GM12878 (cell line): ENCODE data around the gene RAPGEF1. TPM values are rescaled to one million over a fixed set of nuclear protein-coding genes. Genes with fewer than 3 reads are reported as not detected.

ENCODE experiments used
- ATAC-seq: fragments of 200-7000 bp; cut with Tn5 transposase; 3 replicates; pipeline ENCODE4 v1.9.1; 2020; ENCODE audit warnings: mild to moderate bottlenecking, moderate library complexity
- BruUV-seq: library from RNA; stranded (reverse); fragments of 400-500 nt; replicated peaks from 2 replicates; lab custom pipeline; 2021; lab: Mats Ljungman, UMichigan
- CTCF ChIA-PET: fragments of 300-600 bp; sonication (Branson Sonifier 250); formaldehyde crosslinking; extraction: SDS; loops from one replicate; lab custom pipeline; 2021; ENCODE audit warnings: inconsistent platforms; lab: Yijun Ruan, JAX
- POLR2A ChIA-PET: fragments of 350-600 bp; formaldehyde crosslinking; extraction: SDS; loops from one replicate; lab custom pipeline; 2021; ENCODE audit warnings: inconsistent platforms; lab: Charles Lee
- RAD21 ChIA-PET: fragments of 300-600 bp; sonication (Branson Sonifier 250); formaldehyde crosslinking; loops from one replicate; lab custom pipeline; 2023; ENCODE audit warnings: antibody characterized with exemption; ENCODE audit not compliant: unreplicated experiment; lab: Charles Lee
- SMC1A ChIA-PET: fragments of 300-600 bp; sonication (Branson Sonifier 250); formaldehyde crosslinking; loops from one replicate; lab custom pipeline; 2023; ENCODE audit not compliant: unreplicated experiment, uncharacterized antibody; lab: Charles Lee
- DNase-seq: peaks from one replicate; pipeline ENCODE4 v3.0.0-alpha.2; 2011; ENCODE audit warnings: low read depth, low spot score
- FAIRE-seq: peaks from 3 replicates; lab custom pipeline; 2011; peaks lifted over from hg19 to GRCh38; lab: Jason Lieb, UNC
- H2AFZ ChIP-seq: 2 replicates; pipeline ENCODE4 v1.6.0; 2011; ENCODE audit warnings: low read depth, low read length, control low read depth; ENCODE audit not compliant: control insufficient read depth
- H3K27ac ChIP-seq: 2 replicates; pipeline ENCODE4 v1.5.1; 2011; ENCODE audit warnings: control low read depth; ENCODE audit not compliant: control insufficient read depth, insufficient read depth
- H3K27me3 ChIP-seq, 2 experiments: replicated peaks in 1 of 2; 2 replicates each; pipeline versions ENCODE4 v1.6.0 to v1.6.1; 2011; ENCODE audit warnings: low read length in 1 of 2; ENCODE audit not compliant: control insufficient read depth in 2 of 2, insufficient read depth in 2 of 2
- H3K36me3 ChIP-seq, 2 experiments: 2 replicates each; pipeline ENCODE4 v1.5.1; 2011; ENCODE audit warnings: low read length in 1 of 2; ENCODE audit not compliant: control insufficient read depth in 2 of 2, insufficient read depth in 2 of 2
- H3K4me1 ChIP-seq: 2 replicates; pipeline ENCODE4 v1.6.1; 2011; ENCODE audit warnings: mild to moderate bottlenecking, low read length, moderate library complexity, mixed read lengths; ENCODE audit not compliant: control insufficient read depth, insufficient read depth
- H3K4me2 ChIP-seq: 2 replicates; pipeline ENCODE4 v1.6.0; 2011; ENCODE audit warnings: control low read depth; ENCODE audit not compliant: control insufficient read depth, insufficient read depth
- H3K4me3 ChIP-seq: fragments of 200-600 bp; sonication (generic); 2 replicates; pipeline ENCODE4 v1.5.1; 2016
- H3K79me2 ChIP-seq: 2 replicates; pipeline ENCODE4 v1.6.0; 2011; ENCODE audit warnings: low read length; ENCODE audit not compliant: control insufficient read depth, insufficient read depth
- H3K9ac ChIP-seq: 2 replicates; pipeline ENCODE4 v1.8.0; 2011; ENCODE audit warnings: low read length, control low read depth, mixed read lengths; ENCODE audit not compliant: control insufficient read depth, insufficient read depth
- H3K9me3 ChIP-seq: replicated peaks from 3 replicates; pipeline ENCODE4 v1.5.1; 2011; ENCODE audit warnings: mild to moderate bottlenecking, low read length; ENCODE audit not compliant: control insufficient read depth, insufficient read depth
- H4K20me1 ChIP-seq: 2 replicates; pipeline ENCODE4 v1.6.0; 2011; ENCODE audit not compliant: control insufficient read depth, insufficient read depth
- BCLAF1 ChIP-seq: fragments of 450-650 bp; IDR thresholded peaks from 2 replicates; pipeline ENCODE4 v1.6.1; 2017; ENCODE audit warnings: antibody characterized with exemption, mild to moderate bottlenecking, moderate library complexity
- CREB1 ChIP-seq: IDR thresholded peaks from 2 replicates; pipeline ENCODE4 v1.6.1; 2012; ENCODE audit warnings: low read depth, mild to moderate bottlenecking, inconsistent platforms
- ETV6 ChIP-seq, 2 experiments: fragments of 450-650 bp in 1 of 2; IDR thresholded peaks in 1 of 2; conservative IDR thresholded peaks in 1 of 2; 2 replicates each; pipeline ENCODE4 v1.6.1; 2014; ENCODE audit warnings: antibody characterized with exemption in 1 of 2, borderline replicate concordance in 1 of 2, low read depth in 1 of 2, mild to moderate bottlenecking in 1 of 2, moderate library complexity in 1 of 2
- EZH2 ChIP-seq: IDR thresholded peaks from 2 replicates; pipeline ENCODE4 v1.6.1; 2012; ENCODE audit warnings: low read depth, mild to moderate bottlenecking, control low read depth, inconsistent platforms, low read length, borderline replicate concordance; ENCODE audit not compliant: control insufficient read depth
- IKZF1 ChIP-seq: fragments of 450-650 bp; conservative IDR thresholded peaks from 2 replicates; pipeline ENCODE4 v1.6.1; 2017; ENCODE audit warnings: antibody characterized with exemption, mild to moderate bottlenecking
- MTA3 ChIP-seq: IDR thresholded peaks from 2 replicates; pipeline ENCODE4 v1.6.1; 2012; ENCODE audit warnings: low read length, inconsistent platforms, borderline replicate concordance
- NBN ChIP-seq: fragments of 450-650 bp; IDR thresholded peaks from 2 replicates; pipeline ENCODE4 v1.6.1; 2016
- PAX5 ChIP-seq: IDR thresholded peaks from 2 replicates; pipeline ENCODE4 v1.6.1; 2011; ENCODE audit warnings: low read depth, low read length, borderline replicate concordance
- SMAD5 ChIP-seq: IDR thresholded peaks from 2 replicates; pipeline ENCODE4 v1.6.1; 2016; ENCODE audit warnings: antibody characterized with exemption, low read depth
- STAT3 ChIP-seq: IDR thresholded peaks from 2 replicates; pipeline ENCODE4 v1.6.1; 2011; ENCODE audit warnings: low read depth, low read length, improper control_type of control experiment
- WGBS: methylation state at CpG from one replicate; pipeline ENCODE4 v1.1.6; 2016; ENCODE audit warnings: low lambda C conversion rate; ENCODE audit not compliant: insufficient replicate concordance, insufficient coverage; ENCODE audit errors: missing lambda C conversion rate; 5-methylcytosine and 5-hydroxymethylcytosine counted together
- in situ Hi-C: fragments of 300-500 bp; cut with MboI; formaldehyde crosslinking; loops from 9 replicates; pipeline ENCODE4 v1.14.3; 2018; ENCODE audit warnings: mixed read lengths
- intact Hi-C: fragments of 100-400 bp; cut with micrococcal nuclease; formaldehyde crosslinking; loops from one replicate; pipeline ENCODE4 v1.14.2; 2022; ENCODE audit not compliant: unreplicated experiment
- polyA plus RNA-seq, 11 experiments: library from polyadenylated mRNA; depleted of rRNA in 4 of 11; unstranded in 6 of 11; stranded (reverse) in 5 of 11; fragments of >200 nt; fragmentation: Nextera tagmentation in 4 of 11; fragmentation: Illumina TruSeq in 1 of 11; extraction: Ambion mirVana in 4 of 11; extraction: Trizol in 1 of 11; gene quantifications; 1 replicate in 1 of 11; 2 replicates in 10 of 11; pipeline versions ENCODE4 v1.2.1 to v1.2.3, GENCODE V29; 2011 to 2016; ENCODE audit warnings: inconsistent platforms in 2 of 11, missing spikeins in 2 of 11, low read depth in 1 of 11
- total RNA-seq, 4 experiments: library from RNA; depleted of rRNA in 3 of 4; stranded (reverse); fragments of >200 nt in 3 of 4; fragmentation: Illumina TruSeq in 1 of 4; extraction: Trizol in 1 of 4; gene quantifications; 2 replicates each; pipeline versions ENCODE4 v1.2.1 to v1.2.3, GENCODE V29; 2013 to 2021

The RAPGEF1 gene
- total and polyA plus RNA-seq, 10 of the 15 experiments (the other 5 are each of a cell fraction or from before 2014, with no cell fraction given): 0.42 to 113 (median 45.9) TPM

GRCh38 chr9:131769361-131769760, 29.5 kb upstream of the RAPGEF1 start:
- POLR2A ChIA-PET: interaction anchor here (0.6 kb wide), 1 partner anchor 66 kb away, joined by 6 read pairs; no protein-coding TSS in a partner anchor
- no peak for DNase-seq
- no peaks in the 10 kb centered on the region for H3K4me1 ChIP-seq
- CTCF ChIA-PET: interaction anchor here (1.2 kb wide), 1 partner anchor 10 kb away, joined by 4 read pairs; no protein-coding TSS in a partner anchor
- in situ Hi-C loops: no loop called here
- SMC1A ChIA-PET: no interaction called here
- H3K4me3 ChIP-seq: no peak overlapping the region
- no peak for TF ChIP-seq ETV6 (conservative IDR thresholded peaks at IDR 0.05 in 1 of 2, IDR thresholded peaks at IDR 0.05 in 1 of 2; ENCODE audit: borderline replicate concordance in 1 of 2, low read depth in 1 of 2)
- no peak for TF ChIP-seq IKZF1
- TF ChIP-seq EZH2: no peak
- TF ChIP-seq NBN: no peak
- TF ChIP-seq STAT3: no peak
- TF ChIP-seq SMAD5: no peak
- TF ChIP-seq CREB1: no peak
- no peak for TF ChIP-seq MTA3
- TF ChIP-seq BCLAF1: no peak
- TF ChIP-seq PAX5: no peak
- H3K79me2 ChIP-seq: no peaks in the 10 kb centered on the region
- BruUV-seq: no TSS peak
- H4K20me1 ChIP-seq: no peaks in the 10 kb centered on the region
- RAD21 ChIA-PET: no interaction called here
- H3K9me3 ChIP-seq: no peaks in the 10 kb centered on the region
- no peaks in the 10 kb centered on the region for H3K36me3 ChIP-seq
- no peak overlapping the region for H3K4me2 ChIP-seq
- H3K9ac ChIP-seq: no peak overlapping the region
- ATAC-seq: no peak
- WGBS: 0% methylated on average over 2 of the region's 3 CpGs
- FAIRE-seq: no peak
- no peak overlapping the region for H2AFZ ChIP-seq
- H3K27ac ChIP-seq: no peak overlapping the region
- H3K27me3 ChIP-seq: no peaks in the 10 kb centered on the region
- intact Hi-C loops: no loop called here
